Right hindlimb (tissue), 1 donor: ENCODE measurements around the gene ZNF710.
"Not testable (repeated sequence)": the region's sequence is repeated elsewhere in the genome, so short reads cannot be mapped to it uniquely, and the experiment has no call there.

Experiments used
- DNase-seq: peaks from one replicate; pipeline ENCODE4 v3.0.0-alpha.2; 2018

ZNF710 gene

DNA sequence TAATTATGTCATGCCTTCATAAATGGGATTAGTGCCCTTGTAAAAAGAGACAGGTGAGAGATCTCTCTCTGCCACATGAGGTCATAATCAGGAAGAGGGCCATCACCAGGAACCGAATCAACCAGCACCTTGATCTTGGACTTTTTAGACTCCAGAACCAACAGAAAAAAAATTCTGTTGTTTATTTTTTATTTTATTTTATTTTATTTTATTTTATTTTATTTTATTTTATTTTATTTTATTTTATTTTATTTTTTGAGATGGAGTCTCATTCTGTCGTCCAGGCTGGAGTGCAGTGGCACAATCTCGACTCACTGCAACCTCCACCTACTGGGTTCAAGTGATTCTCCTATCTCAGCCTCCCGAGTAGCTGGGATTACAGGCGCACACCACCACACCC, 106.9 kb downstream of the ZNF710 start:
- DNase-seq: not testable (repeated sequence)

DNA sequence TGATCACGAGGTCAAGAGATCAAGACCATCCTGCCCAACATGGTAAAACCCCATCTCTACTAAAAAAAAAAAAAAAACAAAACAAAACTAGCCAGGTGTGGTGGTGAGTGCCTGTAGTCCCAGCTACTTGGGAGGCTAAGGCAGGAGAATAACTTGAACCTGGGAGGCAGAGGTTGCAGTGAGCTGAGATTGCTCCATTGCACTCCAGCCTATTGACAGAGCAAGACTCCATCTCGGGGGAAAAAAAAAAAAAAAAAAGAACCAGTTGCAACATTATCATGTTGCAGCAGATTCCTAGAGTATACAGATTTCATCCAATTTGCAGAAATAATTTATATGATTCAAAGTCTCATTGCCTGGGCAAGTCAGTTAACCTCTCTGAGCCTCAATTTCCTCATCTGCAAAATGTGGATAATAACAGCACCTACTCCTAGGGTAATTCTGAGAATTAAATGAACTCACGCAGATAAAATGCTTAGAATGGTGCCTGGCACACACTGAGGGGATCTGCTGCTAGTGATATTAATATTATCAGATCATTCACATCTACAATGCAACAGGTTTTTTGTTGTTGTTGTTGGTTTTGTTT, 108.1 kb downstream of the ZNF710 start:
- not testable (repeated sequence) for DNase-seq

DNA sequence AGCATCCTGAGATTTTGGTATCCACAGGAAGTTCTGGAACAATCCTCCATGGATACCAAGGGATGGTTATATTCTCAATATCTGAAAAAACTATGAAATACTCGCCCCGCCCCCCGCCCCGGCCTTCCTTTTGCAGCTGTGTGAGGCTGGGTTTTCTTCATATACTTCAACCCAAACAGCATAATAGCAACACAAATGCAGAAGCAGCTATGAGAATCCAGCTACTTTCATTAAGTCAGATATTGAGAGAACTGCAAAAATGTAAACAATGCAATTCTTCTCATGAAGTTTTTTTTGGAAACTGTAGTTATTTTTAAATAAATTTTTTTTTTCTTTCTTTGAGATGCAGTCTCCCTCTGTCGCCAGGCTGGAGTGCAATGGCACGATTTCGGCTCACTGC, 112.0 kb downstream of the ZNF710 start:
- DNase-seq: no peak

DNA sequence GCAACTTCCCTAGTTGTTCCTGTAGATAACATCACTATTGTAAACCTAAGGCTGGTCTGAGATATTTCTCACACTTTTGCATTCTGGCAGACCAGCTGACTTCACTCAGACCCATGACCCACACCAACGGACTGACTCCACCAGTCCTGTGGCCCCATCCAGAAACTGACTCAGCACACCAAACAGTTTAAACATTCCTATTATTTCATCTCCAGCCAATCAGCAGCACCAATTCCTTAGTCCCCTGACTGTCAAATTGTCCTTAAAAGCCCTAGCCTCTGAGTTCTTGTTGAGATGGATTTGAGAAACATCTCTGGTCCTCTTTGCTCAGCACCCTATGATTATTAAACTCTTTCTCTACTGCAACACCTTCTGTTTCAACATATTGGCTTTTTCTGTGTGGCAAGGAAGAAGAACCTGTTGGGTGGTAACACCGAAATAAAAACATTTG, 113.4 kb downstream of the ZNF710 start:
- DNase-seq: no peak

DNA sequence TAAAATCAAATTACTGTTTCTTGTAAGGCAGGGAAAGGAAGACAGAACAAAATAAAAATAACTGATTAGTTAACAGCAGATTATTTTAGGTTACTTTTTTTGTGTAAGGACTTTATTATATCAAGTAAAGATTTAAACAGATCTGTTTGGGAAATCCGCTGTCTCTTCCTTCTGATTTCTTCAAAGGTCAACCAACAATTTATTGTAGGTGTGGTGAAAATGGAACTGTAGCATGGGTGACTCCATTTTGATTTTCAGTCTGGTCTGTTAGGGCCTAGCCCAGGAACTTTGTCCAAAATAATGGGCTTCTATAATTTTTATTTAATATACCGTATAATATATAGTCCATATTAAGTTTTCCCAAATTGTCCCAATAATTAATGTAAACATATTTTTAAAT, 114.7 kb downstream of the ZNF710 start:
- no peak for DNase-seq

DNA sequence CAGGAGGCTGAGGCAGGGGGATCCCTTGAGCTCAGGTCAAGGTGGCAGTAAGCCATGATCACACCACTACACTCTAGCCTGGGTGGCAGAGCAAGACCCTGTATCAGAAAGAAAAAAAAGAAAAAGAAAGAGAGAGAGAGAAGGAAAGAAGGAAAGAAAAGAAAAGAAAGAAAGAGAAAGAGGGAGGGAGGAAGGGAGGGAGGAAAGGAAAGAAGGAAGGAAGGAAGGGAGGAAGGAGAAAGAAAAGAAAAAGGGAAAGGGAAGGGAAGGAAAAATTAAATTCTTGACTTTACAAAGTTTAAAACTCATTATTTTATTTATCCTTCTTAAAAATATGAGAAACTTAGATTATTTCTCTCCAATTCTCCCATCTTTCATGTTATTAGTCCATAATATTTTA, 118.2 kb downstream of the ZNF710 start:
- no peak for DNase-seq

DNA sequence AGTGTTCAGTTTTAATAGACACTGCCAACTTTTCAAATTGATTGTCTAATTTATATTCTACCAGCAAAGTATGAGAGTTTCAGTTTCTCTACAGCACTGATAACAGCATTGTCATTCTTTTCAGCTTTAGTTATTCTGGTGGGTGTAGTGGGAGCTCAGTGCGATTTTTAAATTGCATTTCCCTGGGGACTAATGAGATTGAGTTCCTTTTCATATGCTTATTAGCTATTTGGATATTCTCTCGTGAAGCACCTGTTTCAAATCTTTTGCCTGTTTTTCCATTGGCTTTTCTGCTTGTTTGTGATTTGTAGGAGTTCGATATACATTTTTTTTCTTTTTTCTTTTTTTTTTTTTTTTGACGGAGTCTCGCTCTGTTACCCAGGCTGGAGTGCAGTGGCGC, 120.0 kb downstream of the ZNF710 start:
- no peak for DNase-seq

DNA sequence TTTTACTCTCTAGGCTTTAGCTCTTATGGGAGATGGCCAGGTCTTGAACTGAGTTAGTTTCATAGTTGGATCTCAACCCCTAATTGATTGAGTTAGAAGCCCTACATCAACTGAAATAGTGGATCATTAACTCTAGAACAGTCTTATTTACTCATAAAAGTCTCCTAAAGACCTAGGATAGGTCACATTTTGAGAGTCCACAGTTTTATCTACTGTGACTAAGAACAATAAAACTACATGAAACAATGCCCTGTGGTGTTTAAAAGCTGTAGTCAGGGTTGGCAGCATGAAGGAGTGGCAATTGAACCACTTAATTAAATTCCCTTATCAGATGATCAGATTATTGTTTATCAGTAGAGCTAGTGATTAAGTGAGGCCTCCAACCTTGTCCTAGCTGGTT, 123.4 kb downstream of the ZNF710 start:
- no peak for DNase-seq

DNA sequence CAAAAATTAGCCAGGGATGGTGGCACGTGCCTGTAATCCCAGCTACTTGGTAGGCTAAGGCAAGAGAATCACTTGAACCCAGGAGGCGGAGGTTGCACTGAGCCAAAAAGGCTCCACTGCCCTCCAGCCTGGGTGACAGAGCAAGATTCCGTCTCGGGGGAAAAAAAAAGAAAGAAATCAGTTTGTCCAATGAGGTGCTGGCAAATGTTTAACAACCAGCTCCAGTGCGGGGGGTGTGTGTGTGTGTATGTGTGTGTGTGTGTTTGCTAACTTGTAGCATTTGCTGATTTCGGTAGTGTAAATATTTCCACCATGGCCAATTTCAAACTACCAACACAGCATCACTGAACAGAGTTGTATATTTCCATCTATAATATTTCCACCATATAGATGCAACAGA, 124.9 kb downstream of the ZNF710 start:
- no peak for DNase-seq

DNA sequence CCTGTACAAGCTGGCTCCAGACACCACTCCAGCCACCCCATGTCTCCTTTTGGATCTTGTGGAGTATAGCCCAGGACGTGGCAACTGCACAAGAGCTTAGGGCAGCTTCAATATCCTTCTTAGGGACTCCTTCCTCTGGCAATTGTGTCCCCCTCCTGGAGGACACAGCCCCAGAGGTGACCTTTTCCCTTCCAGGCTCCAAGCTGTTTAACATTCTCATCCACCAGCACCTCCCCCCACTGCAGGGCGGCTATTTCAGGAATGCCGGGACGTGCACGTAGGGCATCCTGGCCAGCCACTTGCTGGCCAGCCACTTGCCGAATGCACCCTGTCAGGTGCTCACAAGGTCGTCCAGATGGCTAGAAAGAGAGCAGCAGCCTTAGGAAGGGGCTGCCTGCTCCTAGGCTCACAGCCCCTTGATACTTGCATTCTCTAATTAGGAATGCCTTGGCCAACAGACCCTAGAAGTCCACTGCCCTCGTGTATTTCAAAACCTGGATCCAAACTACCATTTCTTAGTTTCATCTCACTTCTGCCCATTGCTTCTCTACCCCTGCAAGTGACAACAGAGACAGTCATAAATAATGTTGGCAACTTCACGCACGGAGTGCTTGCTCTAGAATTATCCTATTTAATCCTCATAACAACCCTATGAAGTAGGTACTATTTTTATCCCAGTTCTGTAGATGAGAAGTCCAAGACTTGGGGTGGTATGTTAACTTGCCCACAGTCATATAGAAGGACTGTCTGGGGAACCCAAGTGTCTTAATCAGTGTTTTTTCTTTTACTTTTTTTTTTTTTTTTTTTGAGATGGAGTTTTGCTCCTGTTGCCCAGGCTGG, 125.7 kb downstream of the ZNF710 start:
- no peak for DNase-seq

DNA sequence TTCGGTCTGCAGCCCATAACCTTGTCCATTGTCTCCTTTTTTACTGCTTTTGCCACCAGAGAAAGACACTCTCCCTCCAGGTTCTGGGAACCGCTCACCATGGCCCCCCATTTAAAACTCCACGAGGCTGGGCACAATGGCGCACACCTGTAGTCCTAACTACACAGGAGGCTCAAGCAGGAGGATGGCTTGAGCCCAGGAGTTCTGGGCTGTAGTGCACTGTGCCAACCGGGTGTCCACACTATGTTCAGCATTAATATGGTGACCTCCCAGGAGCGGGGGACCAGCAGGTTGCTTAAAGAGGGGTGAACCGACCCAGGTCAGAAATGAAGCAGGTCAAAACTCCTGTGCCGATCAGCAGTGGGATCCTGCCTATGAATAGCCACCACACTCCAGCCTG, 129.2 kb downstream of the ZNF710 start:
- no peak for DNase-seq
